Uterus (tissue), 2 donors: ENCODE data around the gene DENND5B.

Experiments used
- CTCF ChIP-seq, 4 experiments: fragments of 200-600 bp in 2 of 4; fragments of 450-650 bp in 2 of 4; sonication (generic) in 2 of 4; IDR thresholded peaks; one replicate each; pipeline ENCODE4 v1.5.1; 2016 to 2019; ENCODE audit warnings: antibody characterized with exemption in 4 of 4, mild to moderate bottlenecking in 2 of 4, moderate library complexity in 1 of 4
- POLR2A ChIP-seq, 2 donors: fragments of 450-650 bp; IDR thresholded peaks; one replicate each; pipeline ENCODE4 v1.6.1; 2016; ENCODE audit warnings: antibody characterized with exemption in 2 of 2, mild to moderate bottlenecking in 1 of 2, moderate library complexity in 1 of 2

GRCh38 chr12:31582155-31582554 lies 8.8 kb downstream of the DENND5B start:
- no peak for TF ChIP-seq CTCF (IDR thresholded peaks at IDR 0.05)
- TF ChIP-seq POLR2A (IDR thresholded peaks at IDR 0.05): no peak
